Measurements from ENCODE around the gene KCNQ4. TPM values are rescaled to one million over a fixed set of nuclear protein-coding genes. Genes with fewer than 3 reads are reported as not detected.
A peak's percentile ranks its signal among the peaks of the same experiment; 100 is the strongest.

The KCNQ4 gene
- total RNA-seq, 1 experiment from 2014 or later = not detected

- Mint-ChIP-seq H3K36me3 (ENCODE audit: insufficient read depth, unreplicated experiment) (no peaks in the 10 kb centered on the region), H3K27ac (ENCODE audit: low read depth, unreplicated experiment) (no peak overlapping the region), H3K27me3 (ENCODE audit: insufficient read depth, unreplicated experiment) (peaks cover 6% of the 10 kb centered on the region), H3K4me1 (ENCODE audit: insufficient read depth, unreplicated experiment) (peaks cover 6% of the 10 kb centered on the region), H3K9me3 (ENCODE audit: unreplicated experiment) (no peaks in the 10 kb centered on the region), H3K4me3 (ENCODE audit: unreplicated experiment) (no peak overlapping the region)
- TF ChIP-seq CTCF (IDR thresholded peaks at IDR 0.05; ENCODE audit: unreplicated experiment) = no peak
- intact Hi-C loops (cut with micrococcal nuclease) = no loop called here
- POLR2A ChIA-PET = no interaction called here
- no peak for DNase-seq (ENCODE audit: unreplicated experiment)
- BruUV-seq (replicated peaks) = no TSS peak
- CTCF ChIA-PET = interaction anchor here (0.6 to 1.0 kb wide), 2 partner anchors 24 to 150 kb away, joined by 3 to 5 read pairs; no protein-coding TSS in a partner anchor
Measured at GRCh38 chr1:40798366-40799281, 15.0 kb downstream of the KCNQ4 start.

- BruUV-seq (replicated peaks) = no TSS peak
- Mint-ChIP-seq H3K9me3 (ENCODE audit: unreplicated experiment) (no peaks in the 10 kb centered on the region), H3K4me1 (ENCODE audit: insufficient read depth, unreplicated experiment) (peaks cover 6% of the 10 kb centered on the region), H3K36me3 (ENCODE audit: insufficient read depth, unreplicated experiment) (no peaks in the 10 kb centered on the region), H3K27ac (ENCODE audit: low read depth, unreplicated experiment) (no peak overlapping the region), H3K27me3 (ENCODE audit: insufficient read depth, unreplicated experiment) (no peaks in the 10 kb centered on the region), H3K4me3 (ENCODE audit: unreplicated experiment) (no peak overlapping the region)
- DNase-seq (ENCODE audit: unreplicated experiment) = no peak
- POLR2A ChIA-PET = no interaction called here
- no peak for TF ChIP-seq CTCF (IDR thresholded peaks at IDR 0.05; ENCODE audit: unreplicated experiment)
- intact Hi-C loops (cut with micrococcal nuclease) = no loop called here
- CTCF ChIA-PET = interaction anchor here (0.7 kb wide), 1 partner anchor 25 kb away, joined by 5 read pairs; no protein-coding TSS in a partner anchor
Measured at GRCh38 chr1:40799351-40799867, 15.8 kb downstream of the KCNQ4 start.

- TF ChIP-seq CTCF (IDR thresholded peaks at IDR 0.05; ENCODE audit: unreplicated experiment) = no peak
- Mint-ChIP-seq H3K9me3 (ENCODE audit: unreplicated experiment) (no peaks in the 10 kb centered on the region), H3K27me3 (ENCODE audit: insufficient read depth, unreplicated experiment) (peaks cover 19% of the 10 kb centered on the region), H3K4me3 (ENCODE audit: unreplicated experiment) (peak overlapping the region; percentile 28), H3K27ac (ENCODE audit: low read depth, unreplicated experiment) (no peak overlapping the region), H3K4me1 (ENCODE audit: insufficient read depth, unreplicated experiment) (peaks cover 6% of the 10 kb centered on the region), H3K36me3 (ENCODE audit: insufficient read depth, unreplicated experiment) (no peaks in the 10 kb centered on the region)
- no peak for DNase-seq (ENCODE audit: unreplicated experiment)
- no TSS peak for BruUV-seq (replicated peaks)
- intact Hi-C loops (cut with micrococcal nuclease) = no loop called here
- ChIA-PET CTCF (no interaction called here), POLR2A (no interaction called here)
Measured at GRCh38 chr1:40801742-40802077, 18.1 kb downstream of the KCNQ4 start.

GRCh38 chr1:40802078-40802741 is 18.6 kb downstream of the KCNQ4 start:
- H3K36me3 Mint-ChIP-seq (ENCODE audit: insufficient read depth, unreplicated experiment) = no peaks in the 10 kb centered on the region
- no TSS peak for BruUV-seq (replicated peaks)
- TF ChIP-seq CTCF (IDR thresholded peaks at IDR 0.05; ENCODE audit: unreplicated experiment) = no peak
- intact Hi-C loops (cut with micrococcal nuclease) = no loop called here
- no peaks in the 10 kb centered on the region for H3K9me3 Mint-ChIP-seq (ENCODE audit: unreplicated experiment)
- ChIA-PET CTCF (no interaction called here), POLR2A (no interaction called here)
- no peak overlapping the region for H3K27ac Mint-ChIP-seq (ENCODE audit: low read depth, unreplicated experiment)
- peaks cover 1% of the 10 kb centered on the region for H3K4me1 Mint-ChIP-seq (ENCODE audit: insufficient read depth, unreplicated experiment)
- H3K27me3 Mint-ChIP-seq (ENCODE audit: insufficient read depth, unreplicated experiment) = peaks cover 19% of the 10 kb centered on the region
- peak overlapping the region; percentile 28 for H3K4me3 Mint-ChIP-seq (ENCODE audit: unreplicated experiment)
- DNase-seq (ENCODE audit: unreplicated experiment) = peak; percentile 74

All from MCF 10A (cell line).